Neural cell (in vitro differentiated cells): Measurements from ENCODE around the gene RAMP3. TPM values are rescaled to one million over a fixed set of nuclear protein-coding genes. Genes with fewer than 3 reads are reported as not detected.
"Not testable (repeated sequence)": the region's sequence is repeated elsewhere in the genome, so short reads cannot be mapped to it uniquely, and the experiment has no call there.

Source experiments
- H2AFZ ChIP-seq: fragments of 200-600, 300-800 bp; sonication (generic), shearing (Covaris generic); 2 replicates; pipeline ENCODE4 v1.6.0; 2014; ENCODE audit warnings: low read depth, mild to moderate bottlenecking, antibody characterized with exemption, low read length, moderate library complexity
- H3F3A ChIP-seq: fragments of 200-600 bp; shearing (Covaris generic); 2 replicates; pipeline ENCODE4 v1.6.1; 2016; ENCODE audit warnings: mild to moderate bottlenecking, moderate library complexity, mixed read lengths, antibody characterized with exemption, low read length; ENCODE audit not compliant: insufficient read depth, poor library complexity, severe bottlenecking
- H3K27ac ChIP-seq: fragments of 200-600, 300-800 bp; sonication (generic), shearing (Covaris generic); 2 replicates; pipeline ENCODE4 v1.5.1; 2014; ENCODE audit warnings: mild to moderate bottlenecking, low read length, moderate library complexity
- H3K27me3 ChIP-seq: fragments of 300-800, 200-600 bp; sonication (generic), shearing (Covaris generic); 2 replicates; pipeline ENCODE4 v1.6.0; 2014; ENCODE audit warnings: mild to moderate bottlenecking, low read depth, low read length, moderate library complexity; ENCODE audit not compliant: insufficient read depth
- H3K36me3 ChIP-seq: fragments of 300-800, 200-600 bp; sonication (generic), shearing (Covaris generic); 2 replicates; pipeline ENCODE4 v1.5.1; 2014; ENCODE audit warnings: mild to moderate bottlenecking, antibody characterized with exemption, low read length, moderate library complexity; ENCODE audit not compliant: insufficient read depth
- H3K4me2 ChIP-seq: fragments of 300-800, 200-600 bp; sonication (generic), shearing (Covaris generic); 2 replicates; pipeline ENCODE4 v1.6.0; 2014; ENCODE audit warnings: mild to moderate bottlenecking, low read length
- H3K4me3 ChIP-seq: fragments of 300-800, 200-600 bp; sonication (generic), shearing (Covaris generic); 2 replicates; pipeline ENCODE4 v1.5.1; 2014; ENCODE audit warnings: mild to moderate bottlenecking, low read length, moderate library complexity
- H3K79me2 ChIP-seq: fragments of 200-600 bp; shearing (Covaris generic); replicated peaks from 2 replicates; pipeline ENCODE4 v1.6.0; 2014; ENCODE audit warnings: mild to moderate bottlenecking, low read length, moderate library complexity; ENCODE audit not compliant: insufficient read depth
- H3K9ac ChIP-seq: fragments of 300-800, 200-600 bp; sonication (generic), shearing (Covaris generic); 2 replicates; pipeline ENCODE4 v1.6.1; 2016; ENCODE audit warnings: mild to moderate bottlenecking, low read length, mixed read lengths
- H3K9me2 ChIP-seq: fragments of 200-600 bp; shearing (Covaris generic); 2 replicates; pipeline ENCODE4 v1.6.1; 2016; ENCODE audit warnings: mild to moderate bottlenecking, low read length, mixed read lengths; ENCODE audit not compliant: insufficient read depth
- H3K9me3 ChIP-seq: fragments of 200-600, 300-800 bp; sonication (generic), shearing (Covaris generic); 2 replicates; pipeline ENCODE4 v1.6.1; 2016; ENCODE audit warnings: mild to moderate bottlenecking, mixed run types, low read length, moderate library complexity, mixed read lengths
- H4K20me1 ChIP-seq: fragments of 200-600 bp; shearing (Covaris generic); 2 replicates; pipeline ENCODE4 v1.6.1; 2016; ENCODE audit warnings: mild to moderate bottlenecking, mixed run types; ENCODE audit not compliant: insufficient read depth
- EP300 ChIP-seq: fragments of 450-650 bp; conservative IDR thresholded peaks from 2 replicates; pipeline ENCODE4 v1.6.1; 2014; ENCODE audit warnings: antibody characterized with exemption, mild to moderate bottlenecking, moderate library complexity; ENCODE audit not compliant: poor library complexity, severe bottlenecking
- EZH2 ChIP-seq: fragments of 200-600, 300-800 bp; shearing (Covaris generic), sonication (generic); IDR thresholded peaks from 2 replicates; pipeline ENCODE4 v1.6.1; 2014; ENCODE audit warnings: antibody characterized with exemption, low read length, borderline replicate concordance, mild to moderate bottlenecking; ENCODE audit not compliant: insufficient read depth, poor library complexity, severe bottlenecking
- MXI1 ChIP-seq: fragments of 450-650 bp; conservative IDR thresholded peaks from 2 replicates; pipeline ENCODE4 v1.6.1; 2014; ENCODE audit warnings: antibody characterized with exemption, mild to moderate bottlenecking; ENCODE audit not compliant: poor library complexity, severe bottlenecking
- POLR2AphosphoS5 ChIP-seq: IDR thresholded peaks from 2 replicates; pipeline ENCODE4 v1.6.1; 2012
- RAD21 ChIP-seq: fragments of 450-650 bp; conservative IDR thresholded peaks from 2 replicates; pipeline ENCODE4 v1.6.1; 2014; ENCODE audit warnings: antibody characterized with exemption, mild to moderate bottlenecking, moderate library complexity
- REST ChIP-seq: IDR thresholded peaks from 2 replicates; pipeline ENCODE4 v1.6.1; 2012; ENCODE audit warnings: borderline replicate concordance
- SMC3 ChIP-seq: fragments of 450-650 bp; conservative IDR thresholded peaks from 2 replicates; pipeline ENCODE4 v1.6.1; 2014; ENCODE audit warnings: antibody characterized with exemption, mild to moderate bottlenecking, moderate library complexity; ENCODE audit not compliant: poor library complexity
- TAF1 ChIP-seq: IDR thresholded peaks from 2 replicates; pipeline ENCODE4 v1.6.1; 2012; ENCODE audit warnings: low read depth
- polyA plus RNA-seq: library from polyadenylated mRNA; depleted of rRNA; stranded (reverse); fragments of >200 nt; gene quantifications from 2 replicates; pipeline ENCODE4 v1.2.3, GENCODE V29; 2014
- TF ChIP-seq, protein P1 (sequence below): fragments of 450-650 bp; IDR thresholded peaks from 2 replicates; pipeline ENCODE4 v1.5.1; 2014; ENCODE audit warnings: antibody characterized with exemption, mild to moderate bottlenecking, moderate library complexity; ENCODE audit not compliant: poor library complexity, severe bottlenecking

Gene RAMP3
- polyA plus RNA-seq, 1 donor from 2014 or later: not detected

- not testable (repeated sequence) for H2AFZ ChIP-seq, H3K27ac ChIP-seq, H3K36me3 ChIP-seq, H3K9me2 ChIP-seq, H3K9ac ChIP-seq, H3F3A ChIP-seq, H4K20me1 ChIP-seq, H3K9me3 ChIP-seq, H3K4me3 ChIP-seq, H3K4me2 ChIP-seq, H3K27me3 ChIP-seq
- peaks cover 15% of the 10 kb centered on the region for H3K79me2 ChIP-seq
These were observed 43.3 kb upstream of the RAMP3 start for GRCh38 chr7:45114257-45114656.

GRCh38 chr7:45114926-45115325, 42.7 kb upstream of the RAMP3 start:
- Histone ChIP-seq H3K9me2 (no peaks in the 10 kb centered on the region), H4K20me1 (no peaks in the 10 kb centered on the region), H3K27me3 (no peaks in the 10 kb centered on the region), H3K4me3 (no peak overlapping the region), H3K4me2 (no peak overlapping the region), H3F3A (no peaks in the 10 kb centered on the region), H3K9ac (no peak overlapping the region), H3K27ac (no peak overlapping the region), H2AFZ (no peak overlapping the region), H3K9me3 (no peaks in the 10 kb centered on the region), H3K79me2 (peaks cover 13% of the 10 kb centered on the region), H3K36me3 (no peaks in the 10 kb centered on the region)
- no peak for TF ChIP-seq TAF1
- no peak for TF ChIP-seq SMC3
- no peak for TF ChIP-seq REST
- TF ChIP-seq POLR2AphosphoS5: no peak
- no peak for TF ChIP-seq EZH2
- TF ChIP-seq MXI1: no peak
- TF ChIP-seq RAD21: no peak
- no peak for TF ChIP-seq EP300
- TF ChIP-seq, protein P1, sequence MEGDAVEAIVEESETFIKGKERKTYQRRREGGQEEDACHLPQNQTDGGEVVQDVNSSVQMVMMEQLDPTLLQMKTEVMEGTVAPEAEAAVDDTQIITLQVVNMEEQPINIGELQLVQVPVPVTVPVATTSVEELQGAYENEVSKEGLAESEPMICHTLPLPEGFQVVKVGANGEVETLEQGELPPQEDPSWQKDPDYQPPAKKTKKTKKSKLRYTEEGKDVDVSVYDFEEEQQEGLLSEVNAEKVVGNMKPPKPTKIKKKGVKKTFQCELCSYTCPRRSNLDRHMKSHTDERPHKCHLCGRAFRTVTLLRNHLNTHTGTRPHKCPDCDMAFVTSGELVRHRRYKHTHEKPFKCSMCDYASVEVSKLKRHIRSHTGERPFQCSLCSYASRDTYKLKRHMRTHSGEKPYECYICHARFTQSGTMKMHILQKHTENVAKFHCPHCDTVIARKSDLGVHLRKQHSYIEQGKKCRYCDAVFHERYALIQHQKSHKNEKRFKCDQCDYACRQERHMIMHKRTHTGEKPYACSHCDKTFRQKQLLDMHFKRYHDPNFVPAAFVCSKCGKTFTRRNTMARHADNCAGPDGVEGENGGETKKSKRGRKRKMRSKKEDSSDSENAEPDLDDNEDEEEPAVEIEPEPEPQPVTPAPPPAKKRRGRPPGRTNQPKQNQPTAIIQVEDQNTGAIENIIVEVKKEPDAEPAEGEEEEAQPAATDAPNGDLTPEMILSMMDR: no peak

DNA sequence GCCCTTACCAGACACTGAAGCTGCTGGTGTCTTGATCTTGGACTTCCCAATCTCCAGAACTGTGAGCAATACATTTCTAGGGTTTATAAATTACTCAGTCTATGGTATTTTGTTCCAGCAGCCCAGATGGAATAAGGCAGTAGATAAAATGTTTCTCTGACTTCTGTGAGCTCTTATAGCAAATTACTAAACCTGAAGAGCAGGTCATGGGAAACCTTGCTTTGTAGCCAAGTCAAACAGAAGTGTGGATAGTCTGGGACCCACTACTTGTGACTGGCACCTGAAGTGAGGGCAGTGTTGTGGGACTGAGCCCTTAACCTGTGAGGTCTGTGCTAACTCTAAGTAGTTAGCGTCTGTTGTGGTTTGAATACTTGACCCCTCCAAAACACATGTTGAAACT, 41.5 kb upstream of the RAMP3 start:
- no peak for TF ChIP-seq EP300
- no peak for TF ChIP-seq POLR2AphosphoS5
- TF ChIP-seq SMC3: no peak
- no peak for TF ChIP-seq TAF1
- TF ChIP-seq, protein P1: no peak
- no peak for TF ChIP-seq MXI1
- TF ChIP-seq RAD21: no peak
- TF ChIP-seq EZH2: no peak
- no peak for TF ChIP-seq REST
- Histone ChIP-seq H3K27ac (no peak overlapping the region), H3K27me3 (no peaks in the 10 kb centered on the region), H3K79me2 (peaks cover 3% of the 10 kb centered on the region), H3K4me2 (no peak overlapping the region), H4K20me1 (no peaks in the 10 kb centered on the region), H2AFZ (no peak overlapping the region), H3K36me3 (no peaks in the 10 kb centered on the region), H3K9ac (no peak overlapping the region), H3K9me3 (no peaks in the 10 kb centered on the region), H3F3A (no peaks in the 10 kb centered on the region), H3K9me2 (no peaks in the 10 kb centered on the region), H3K4me3 (no peak overlapping the region)
